Measurements from ENCODE around the gene PSD4. TPM values are rescaled to one million over a fixed set of nuclear protein-coding genes. Genes with fewer than 3 reads are reported as not detected.

PSD4 gene
- total RNA-seq, 2 experiments from 2014 or later: 96.5 to 101 TPM

- Histone ChIP-seq H3K36me3 (ENCODE audit: insufficient read depth, low read length) (no peaks in the 10 kb centered on the region), H3K27me3 (ENCODE audit: control insufficient read depth in 1 of 2, insufficient read depth in 2 of 2, low read length in 2 of 2) (no peaks in the 10 kb centered on the region), H3K4me1 (ENCODE audit: insufficient read depth, low read length) (peaks cover 18% of the 10 kb centered on the region), H3K4me3 (ENCODE audit: low read length) (no peak overlapping the region), H3K27ac (ENCODE audit: low read depth in 1 of 2, low read length in 2 of 2) (no peak overlapping the region), H3K9me3 (ENCODE audit: control insufficient read depth in 1 of 2, insufficient read depth in 1 of 2, low read length in 2 of 2) (no peaks in the 10 kb centered on the region)
- ChIA-PET CTCF (interaction anchor here (0.6 to 2.0 kb wide), 3 partner anchors 17 to 48 kb away, joined by 4 to 8 read pairs (median 7); no protein-coding TSS in a partner anchor), POLR2A (interaction anchor here (2.8 to 5.2 kb wide), 2 partner anchors 19 to 26 kb away, joined by 20 to 91 read pairs; partner anchors contain the start of gene PSD4)
- intact Hi-C loops (cut with DNase I, micrococcal nuclease): no loop called here
- Mint-ChIP-seq H3K27me3 (no peaks in the 10 kb centered on the region), H3K27ac (peak overlapping the region; percentile 15), H3K36me3 (ENCODE audit: low read depth) (peaks cover 6% of the 10 kb centered on the region), H3K9me3 (no peaks in the 10 kb centered on the region), H3K4me3 (peak overlapping the region; percentile 66), H3K4me1 (ENCODE audit: low read depth) (peaks cover 31% of the 10 kb centered on the region)
- TF ChIP-seq, protein P1, sequence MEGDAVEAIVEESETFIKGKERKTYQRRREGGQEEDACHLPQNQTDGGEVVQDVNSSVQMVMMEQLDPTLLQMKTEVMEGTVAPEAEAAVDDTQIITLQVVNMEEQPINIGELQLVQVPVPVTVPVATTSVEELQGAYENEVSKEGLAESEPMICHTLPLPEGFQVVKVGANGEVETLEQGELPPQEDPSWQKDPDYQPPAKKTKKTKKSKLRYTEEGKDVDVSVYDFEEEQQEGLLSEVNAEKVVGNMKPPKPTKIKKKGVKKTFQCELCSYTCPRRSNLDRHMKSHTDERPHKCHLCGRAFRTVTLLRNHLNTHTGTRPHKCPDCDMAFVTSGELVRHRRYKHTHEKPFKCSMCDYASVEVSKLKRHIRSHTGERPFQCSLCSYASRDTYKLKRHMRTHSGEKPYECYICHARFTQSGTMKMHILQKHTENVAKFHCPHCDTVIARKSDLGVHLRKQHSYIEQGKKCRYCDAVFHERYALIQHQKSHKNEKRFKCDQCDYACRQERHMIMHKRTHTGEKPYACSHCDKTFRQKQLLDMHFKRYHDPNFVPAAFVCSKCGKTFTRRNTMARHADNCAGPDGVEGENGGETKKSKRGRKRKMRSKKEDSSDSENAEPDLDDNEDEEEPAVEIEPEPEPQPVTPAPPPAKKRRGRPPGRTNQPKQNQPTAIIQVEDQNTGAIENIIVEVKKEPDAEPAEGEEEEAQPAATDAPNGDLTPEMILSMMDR (IDR thresholded peaks at IDR 0.05): no peak
- ATAC-seq (ENCODE audit: poor library complexity) (no peak), DNase-seq (no peak)
Measured at GRCh38 chr2:113155331-113155730, 18.4 kb upstream of the PSD4 start.

- peak overlapping the region; percentile 48 for H3K4me3 ChIP-seq (ENCODE audit: low read length)
Measured at GRCh38 chr2:113156278-113157117, 17.3 kb upstream of the PSD4 start.

More at GRCh38 chr2:113156278-113157117, 17.3 kb upstream of the PSD4 start:
- Mint-ChIP-seq H3K4me1 (ENCODE audit: low read depth) (peaks cover 37% of the 10 kb centered on the region), H3K27me3 (no peaks in the 10 kb centered on the region), H3K36me3 (ENCODE audit: low read depth) (peaks cover 6% of the 10 kb centered on the region), H3K4me3 (peak overlapping the region; percentile 86), H3K9me3 (no peaks in the 10 kb centered on the region), H3K27ac (peak overlapping the region; percentile 79)
- H3K27ac ChIP-seq (ENCODE audit: low read depth in 1 of 2, low read length in 2 of 2): peak overlapping the region in 1 of 2 donors; percentile 11
- peaks cover 18% of the 10 kb centered on the region for H3K4me1 ChIP-seq (ENCODE audit: insufficient read depth, low read length)
- POLR2A ChIA-PET: interaction anchor here (0.7 to 5.2 kb wide), 11 partner anchors 9 to 48 kb away, joined by 3 to 91 read pairs (median 5); partner anchors contain the start of gene PSD4
- CTCF ChIA-PET: interaction anchor here (1.6 to 2.0 kb wide), 2 partner anchors 18 to 43 kb away, joined by 7 to 8 read pairs; no protein-coding TSS in a partner anchor
- no peaks in the 10 kb centered on the region for H3K36me3 ChIP-seq (ENCODE audit: insufficient read depth, low read length)
- no peaks in the 10 kb centered on the region for H3K9me3 ChIP-seq (ENCODE audit: control insufficient read depth in 1 of 2, insufficient read depth in 1 of 2, low read length in 2 of 2)
- TF ChIP-seq, protein P1 (IDR thresholded peaks at IDR 0.05): no peak
- intact Hi-C loops (cut with DNase I, micrococcal nuclease): loop anchor here (2.0 kb wide), 3 partner anchors 16 to 18 kb away; no protein-coding TSS in a partner anchor
- ATAC-seq (ENCODE audit: poor library complexity): no peak
- no peak for DNase-seq
- H3K27me3 ChIP-seq (ENCODE audit: control insufficient read depth in 1 of 2, insufficient read depth in 2 of 2, low read length in 2 of 2): no peaks in the 10 kb centered on the region

Data from CD4-positive, alpha-beta T cell (primary cell).